ENCODE data around the gene CFAP410. TPM values are rescaled to one million over a fixed set of nuclear protein-coding genes. Genes with fewer than 3 reads are reported as not detected.

CFAP410 gene
- total and polyA plus RNA-seq, 2 of the 13 experiments (the other 11 are each of a cell fraction or from before 2014, with no cell fraction given), result 8.0 to 20.1 TPM

DNA sequence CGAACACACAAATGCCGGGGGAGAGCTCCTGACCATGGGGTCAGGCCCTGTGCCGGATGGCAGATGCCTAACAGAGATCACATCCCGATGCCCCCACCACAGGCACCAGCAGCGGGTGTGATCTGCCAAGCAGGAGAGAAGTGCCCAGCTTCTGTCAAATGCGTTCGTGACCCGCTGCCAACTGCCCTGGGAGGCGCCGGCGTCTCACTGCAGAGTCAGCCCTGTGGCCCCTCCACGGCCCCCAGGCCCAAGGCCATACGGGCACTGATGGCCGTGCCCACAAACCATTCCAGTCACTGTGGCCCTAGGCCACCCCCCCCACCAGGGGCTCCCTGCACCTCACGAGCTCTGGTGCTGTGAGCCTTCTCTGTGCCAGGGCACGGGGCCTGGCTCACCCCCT, 8.0 kb downstream of the CFAP410 start (continued):
- TF ChIP-seq, protein P1, sequence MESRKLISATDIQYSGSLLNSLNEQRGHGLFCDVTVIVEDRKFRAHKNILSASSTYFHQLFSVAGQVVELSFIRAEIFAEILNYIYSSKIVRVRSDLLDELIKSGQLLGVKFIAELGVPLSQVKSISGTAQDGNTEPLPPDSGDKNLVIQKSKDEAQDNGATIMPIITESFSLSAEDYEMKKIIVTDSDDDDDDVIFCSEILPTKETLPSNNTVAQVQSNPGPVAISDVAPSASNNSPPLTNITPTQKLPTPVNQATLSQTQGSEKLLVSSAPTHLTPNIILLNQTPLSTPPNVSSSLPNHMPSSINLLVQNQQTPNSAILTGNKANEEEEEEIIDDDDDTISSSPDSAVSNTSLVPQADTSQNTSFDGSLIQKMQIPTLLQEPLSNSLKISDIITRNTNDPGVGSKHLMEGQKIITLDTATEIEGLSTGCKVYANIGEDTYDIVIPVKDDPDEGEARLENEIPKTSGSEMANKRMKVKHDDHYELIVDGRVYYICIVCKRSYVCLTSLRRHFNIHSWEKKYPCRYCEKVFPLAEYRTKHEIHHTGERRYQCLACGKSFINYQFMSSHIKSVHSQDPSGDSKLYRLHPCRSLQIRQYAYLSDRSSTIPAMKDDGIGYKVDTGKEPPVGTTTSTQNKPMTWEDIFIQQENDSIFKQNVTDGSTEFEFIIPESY (CRISPR knock-in tag; IDR thresholded peaks at IDR 0.05), result peak; percentile 40; the same call in 1 of the 2 replicates
- TF ChIP-seq RCOR2 (CRISPR knock-in tag; IDR thresholded peaks at IDR 0.05), result no peak
- TF ChIP-seq SUZ12 (IDR thresholded peaks at IDR 0.05; ENCODE audit: low read depth, low read length), result no peak
- no peak for TF ChIP-seq MEIS1 (CRISPR knock-in tag; IDR thresholded peaks at IDR 0.05; ENCODE audit: borderline replicate concordance)
- TF ChIP-seq ZNF766 (CRISPR knock-in tag; IDR thresholded peaks at IDR 0.05; ENCODE audit: borderline replicate concordance), result no peak
- TF ChIP-seq, protein P2, sequence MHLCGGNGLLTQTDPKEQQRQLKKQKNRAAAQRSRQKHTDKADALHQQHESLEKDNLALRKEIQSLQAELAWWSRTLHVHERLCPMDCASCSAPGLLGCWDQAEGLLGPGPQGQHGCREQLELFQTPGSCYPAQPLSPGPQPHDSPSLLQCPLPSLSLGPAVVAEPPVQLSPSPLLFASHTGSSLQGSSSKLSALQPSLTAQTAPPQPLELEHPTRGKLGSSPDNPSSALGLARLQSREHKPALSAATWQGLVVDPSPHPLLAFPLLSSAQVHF (CRISPR knock-in tag; IDR thresholded peaks at IDR 0.05), result no peak
- no peak for TF ChIP-seq ZNF33A (CRISPR knock-in tag; IDR thresholded peaks at IDR 0.05; ENCODE audit: borderline replicate concordance)
- TF ChIP-seq, protein P3, sequence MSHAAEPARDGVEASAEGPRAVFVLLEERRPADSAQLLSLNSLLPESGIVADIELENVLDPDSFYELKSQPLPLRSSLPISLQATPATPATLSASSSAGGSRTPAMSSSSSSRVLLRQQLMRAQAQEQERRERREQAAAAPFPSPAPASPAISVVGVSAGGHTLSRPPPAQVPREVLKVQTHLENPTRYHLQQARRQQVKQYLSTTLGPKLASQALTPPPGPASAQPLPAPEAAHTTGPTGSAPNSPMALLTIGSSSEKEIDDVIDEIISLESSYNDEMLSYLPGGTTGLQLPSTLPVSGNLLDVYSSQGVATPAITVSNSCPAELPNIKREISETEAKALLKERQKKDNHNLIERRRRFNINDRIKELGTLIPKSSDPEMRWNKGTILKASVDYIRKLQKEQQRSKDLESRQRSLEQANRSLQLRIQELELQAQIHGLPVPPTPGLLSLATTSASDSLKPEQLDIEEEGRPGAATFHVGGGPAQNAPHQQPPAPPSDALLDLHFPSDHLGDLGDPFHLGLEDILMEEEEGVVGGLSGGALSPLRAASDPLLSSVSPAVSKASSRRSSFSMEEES (CRISPR knock-in tag; IDR thresholded peaks at IDR 0.05), result no peak
- TF ChIP-seq, protein P4, sequence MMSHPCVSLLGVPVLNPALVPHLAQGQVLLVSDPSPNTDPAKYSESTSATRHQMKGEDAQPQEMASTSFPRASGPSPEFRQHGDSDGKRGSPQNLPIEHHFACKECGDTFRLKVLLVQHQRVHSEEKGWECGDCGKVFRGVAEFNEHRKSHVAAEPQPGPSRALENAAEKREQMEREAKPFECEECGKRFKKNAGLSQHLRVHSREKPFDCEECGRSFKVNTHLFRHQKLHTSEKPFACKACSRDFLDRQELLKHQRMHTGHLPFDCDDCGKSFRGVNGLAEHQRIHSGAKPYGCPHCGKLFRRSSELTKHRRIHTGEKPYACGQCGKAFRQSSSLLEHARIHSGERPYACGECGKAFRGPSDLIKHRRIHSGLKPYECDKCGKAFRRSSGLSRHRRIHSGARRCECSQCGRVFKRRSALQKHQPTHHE (CRISPR knock-in tag; IDR thresholded peaks at IDR 0.05; ENCODE audit: borderline replicate concordance), result no peak
- no peak for TF ChIP-seq JDP2 (CRISPR knock-in tag; IDR thresholded peaks at IDR 0.05; ENCODE audit: borderline replicate concordance)
- no peak for TF ChIP-seq ATF7-NPFF (CRISPR knock-in tag; IDR thresholded peaks at IDR 0.05; ENCODE audit: low read depth)
- TF ChIP-seq AKAP8 (CRISPR knock-in tag; IDR thresholded peaks at IDR 0.05), result no peak
- TF ChIP-seq ZEB1 (IDR thresholded peaks at IDR 0.05; ENCODE audit: insufficient replicate concordance, low read depth), result no peak
